ENCODE results near the gene COPZ2. TPM values are rescaled to one million over a fixed set of nuclear protein-coding genes. Genes with fewer than 3 reads are reported as not detected.
"Not testable (repeated sequence)": the region's sequence is repeated elsewhere in the genome, so short reads cannot be mapped to it uniquely, and the experiment has no call there.

Gene COPZ2
- total RNA-seq, 2 experiments from 2014 or later = 4.3 to 4.6 TPM

GRCh38 chr17:48043176-48043575, 5.6 kb upstream of the COPZ2 start:
- no peak for ATAC-seq
- intact Hi-C loops (cut with micrococcal nuclease) = no loop called here
- ChIA-PET CTCF (interaction anchor here (1.0 to 10.1 kb wide), 8 partner anchors 15 to 96 kb away, joined by 3 to 101 read pairs (median 4); no protein-coding TSS in a partner anchor), POLR2A (interaction anchor here (9.7 kb wide), 1 partner anchor 15 kb away, joined by 82 read pairs; no protein-coding TSS in a partner anchor)
- peaks cover 5% of the 10 kb centered on the region for H3K27me3 Mint-ChIP-seq
- H3K27ac Mint-ChIP-seq = no peak overlapping the region
- peaks cover 17% of the 10 kb centered on the region for H3K36me3 Mint-ChIP-seq (ENCODE audit: low read depth)
- H3K4me3 Mint-ChIP-seq = no peak overlapping the region
- DNase-seq = no peak
- TF ChIP-seq, protein P1, sequence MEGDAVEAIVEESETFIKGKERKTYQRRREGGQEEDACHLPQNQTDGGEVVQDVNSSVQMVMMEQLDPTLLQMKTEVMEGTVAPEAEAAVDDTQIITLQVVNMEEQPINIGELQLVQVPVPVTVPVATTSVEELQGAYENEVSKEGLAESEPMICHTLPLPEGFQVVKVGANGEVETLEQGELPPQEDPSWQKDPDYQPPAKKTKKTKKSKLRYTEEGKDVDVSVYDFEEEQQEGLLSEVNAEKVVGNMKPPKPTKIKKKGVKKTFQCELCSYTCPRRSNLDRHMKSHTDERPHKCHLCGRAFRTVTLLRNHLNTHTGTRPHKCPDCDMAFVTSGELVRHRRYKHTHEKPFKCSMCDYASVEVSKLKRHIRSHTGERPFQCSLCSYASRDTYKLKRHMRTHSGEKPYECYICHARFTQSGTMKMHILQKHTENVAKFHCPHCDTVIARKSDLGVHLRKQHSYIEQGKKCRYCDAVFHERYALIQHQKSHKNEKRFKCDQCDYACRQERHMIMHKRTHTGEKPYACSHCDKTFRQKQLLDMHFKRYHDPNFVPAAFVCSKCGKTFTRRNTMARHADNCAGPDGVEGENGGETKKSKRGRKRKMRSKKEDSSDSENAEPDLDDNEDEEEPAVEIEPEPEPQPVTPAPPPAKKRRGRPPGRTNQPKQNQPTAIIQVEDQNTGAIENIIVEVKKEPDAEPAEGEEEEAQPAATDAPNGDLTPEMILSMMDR (IDR thresholded peaks at IDR 0.05) = no peak
- H3K9me3 Mint-ChIP-seq = no peaks in the 10 kb centered on the region
- peaks cover 30% of the 10 kb centered on the region for H3K4me1 Mint-ChIP-seq (ENCODE audit: low read depth)

DNA sequence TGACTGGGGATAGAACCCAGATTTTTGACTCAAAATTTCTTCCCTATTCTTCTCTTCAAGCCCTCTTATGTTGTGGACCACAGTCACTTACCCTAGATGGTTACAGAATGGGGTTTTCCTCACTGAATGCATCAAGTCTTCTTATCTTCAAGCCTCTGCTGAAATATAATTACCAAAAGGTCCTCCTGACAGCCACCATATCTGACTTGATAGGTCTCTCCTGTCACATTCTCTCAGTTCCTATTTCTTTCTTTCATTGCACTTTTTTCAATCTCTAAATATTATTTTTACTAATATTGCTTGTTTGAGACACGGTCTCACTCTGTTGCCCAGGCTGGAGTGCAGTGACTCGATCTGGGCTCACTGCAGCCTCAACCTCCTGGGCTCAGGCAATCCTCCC, 1.1 kb upstream of the COPZ2 start:
- TF ChIP-seq, protein P1 (IDR thresholded peaks at IDR 0.05) = no peak
- intact Hi-C loops (cut with micrococcal nuclease) = no loop called here
- Mint-ChIP-seq H3K36me3 (ENCODE audit: low read depth) (no peaks in the 10 kb centered on the region), H3K27me3 (peaks cover 17% of the 10 kb centered on the region), H3K27ac (no peak overlapping the region), H3K4me1 (ENCODE audit: low read depth) (peaks cover 18% of the 10 kb centered on the region), H3K4me3 (no peak overlapping the region), H3K9me3 (no peaks in the 10 kb centered on the region)
- POLR2A ChIA-PET = interaction anchor here (0.7 to 4.8 kb wide), 2 partner anchors 10 to 84 kb away, joined by 3 to 26 read pairs; partner anchors contain the start of gene NFE2L1
- CTCF ChIA-PET = interaction anchor here (0.6 to 0.8 kb wide), 3 partner anchors 8 to 36 kb away, joined by 3 to 4 read pairs (median 3); no protein-coding TSS in a partner anchor
- no peak for DNase-seq
- ATAC-seq = no peak

GRCh38 chr17:48037838-48038323, 284 bp upstream of the COPZ2 start:
- TF ChIP-seq, protein P1 (IDR thresholded peaks at IDR 0.05) = no peak
- no peaks in the 10 kb centered on the region for H3K36me3 Mint-ChIP-seq (ENCODE audit: low read depth)
- H3K4me1 Mint-ChIP-seq (ENCODE audit: low read depth) = peaks cover 11% of the 10 kb centered on the region
- no peaks in the 10 kb centered on the region for H3K9me3 Mint-ChIP-seq
- intact Hi-C loops (cut with micrococcal nuclease) = no loop called here
- DNase-seq = no peak
- ATAC-seq = peak; percentile 9
- H3K27ac Mint-ChIP-seq = peak overlapping the region; percentile 58
- H3K27me3 Mint-ChIP-seq = peaks cover 24% of the 10 kb centered on the region
- CTCF ChIA-PET = interaction anchor here (0.7 to 4.4 kb wide), 4 partner anchors 9 to 15 kb away, joined by 4 to 55 read pairs (median 20); partner anchors contain the start of gene NFE2L1
- POLR2A ChIA-PET = interaction anchor here (4.8 kb wide), 1 partner anchor 10 kb away, joined by 26 read pairs; the partner anchor contains the start of gene NFE2L1
- peak overlapping the region; percentile 72 for H3K4me3 Mint-ChIP-seq

DNA sequence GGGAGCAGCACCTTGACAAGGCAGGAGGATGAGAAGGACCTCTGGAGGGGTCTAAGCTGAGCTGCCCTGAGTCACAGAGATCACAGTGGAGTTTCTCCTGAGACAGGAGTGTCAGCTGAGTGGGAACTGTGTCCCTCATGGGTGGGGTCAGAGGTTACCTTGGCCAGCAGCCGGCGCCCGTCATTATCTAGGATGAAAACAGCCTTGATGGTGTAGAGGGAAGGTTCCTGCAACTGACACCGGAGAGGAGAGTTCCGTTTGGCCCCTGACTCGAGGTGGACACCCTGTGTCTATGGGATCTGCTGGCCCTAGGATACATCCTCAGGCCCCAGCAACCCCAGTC, 933 bp downstream of the COPZ2 start:
- Mint-ChIP-seq H3K27me3 (peaks cover 29% of the 10 kb centered on the region), H3K27ac (no peak overlapping the region), H3K4me1 (ENCODE audit: low read depth) (peaks cover 8% of the 10 kb centered on the region), H3K4me3 (peak overlapping the region; percentile 72), H3K9me3 (no peaks in the 10 kb centered on the region), H3K36me3 (ENCODE audit: low read depth) (no peaks in the 10 kb centered on the region)
- CTCF ChIA-PET = interaction anchor here (0.8 to 4.4 kb wide), 23 partner anchors 10 to 583 kb away, joined by 3 to 55 read pairs (median 5); partner anchors contain the start of genes CBX1, CDK5RAP3 and NFE2L1
- ATAC-seq (no peak), DNase-seq (no peak)
- intact Hi-C loops (cut with micrococcal nuclease) = no loop called here
- POLR2A ChIA-PET = interaction anchor here (0.6 to 4.8 kb wide), 4 partner anchors 12 to 333 kb away, joined by 3 to 26 read pairs (median 4); partner anchors contain the start of gene NFE2L1
- TF ChIP-seq, protein P1 (IDR thresholded peaks at IDR 0.05) = no peak

- H3K27me3 Mint-ChIP-seq = peaks cover 30% of the 10 kb centered on the region
- H3K4me1 Mint-ChIP-seq (ENCODE audit: low read depth); ATAC-seq; DNase-seq; H3K27ac Mint-ChIP-seq; H3K4me3 Mint-ChIP-seq; H3K9me3 Mint-ChIP-seq; H3K36me3 Mint-ChIP-seq (ENCODE audit: low read depth); intact Hi-C loops (cut with micrococcal nuclease): not testable (repeated sequence)
- POLR2A ChIA-PET = interaction anchor here (4.8 kb wide), 1 partner anchor 14 kb away, joined by 26 read pairs; the partner anchor contains the start of gene NFE2L1
- CTCF ChIA-PET = interaction anchor here (0.9 to 4.4 kb wide), 9 partner anchors 8 to 602 kb away, joined by 3 to 55 read pairs (median 6); no protein-coding TSS in a partner anchor
These were observed 2.9 kb downstream of the COPZ2 start for GRCh38 chr17:48034734-48035133.
